ENCODE measurements around the gene MYOZ2. TPM values are rescaled to one million over a fixed set of nuclear protein-coding genes. Genes with fewer than 3 reads are reported as not detected.
A peak's percentile ranks its signal among the peaks of the same experiment; 100 is the strongest.
"Not testable (repeated sequence)": the region's sequence is repeated elsewhere in the genome, so short reads cannot be mapped to it uniquely, and the experiment has no call there.

Gene MYOZ2
- total RNA-seq, 1 donor from 2014 or later = not detected

GRCh38 chr4:119172223-119172622, 36.6 kb downstream of the MYOZ2 start:
- H2AFZ ChIP-seq (replicated peaks) = peak overlapping the region; percentile 85
- no peak overlapping the region for H3K4me3 ChIP-seq
- H3K27ac Mint-ChIP-seq = no peak overlapping the region
- H3K4me3 Mint-ChIP-seq = no peak overlapping the region
- H3K27me3 ChIP-seq = no peaks in the 10 kb centered on the region
- H3K9ac ChIP-seq = no peak overlapping the region
- H3K4me1 ChIP-seq = no peaks in the 10 kb centered on the region
- H3K27me3 Mint-ChIP-seq (ENCODE audit: insufficient read depth, low read depth) = peaks cover 2% of the 10 kb centered on the region
- H3K27ac ChIP-seq = no peak overlapping the region
- no peaks in the 10 kb centered on the region for H3K9me3 Mint-ChIP-seq
- H3K9me3 ChIP-seq (ENCODE audit: low read depth) = no peaks in the 10 kb centered on the region
- no peak for DNase-seq (ENCODE audit: low spot score)
- H3K36me3 ChIP-seq = no peaks in the 10 kb centered on the region
- no peak overlapping the region for H3K4me2 ChIP-seq
- no peaks in the 10 kb centered on the region for H3K36me3 Mint-ChIP-seq
- peaks cover 2% of the 10 kb centered on the region for H3K4me1 Mint-ChIP-seq
- H3K79me2 ChIP-seq (ENCODE audit: low read depth) = no peaks in the 10 kb centered on the region
- no peak for TF ChIP-seq EZH2 (IDR thresholded peaks at IDR 0.05)
- no peak for TF ChIP-seq EZH2phosphoT487 (IDR thresholded peaks at IDR 0.05)
- TF ChIP-seq, protein P1, sequence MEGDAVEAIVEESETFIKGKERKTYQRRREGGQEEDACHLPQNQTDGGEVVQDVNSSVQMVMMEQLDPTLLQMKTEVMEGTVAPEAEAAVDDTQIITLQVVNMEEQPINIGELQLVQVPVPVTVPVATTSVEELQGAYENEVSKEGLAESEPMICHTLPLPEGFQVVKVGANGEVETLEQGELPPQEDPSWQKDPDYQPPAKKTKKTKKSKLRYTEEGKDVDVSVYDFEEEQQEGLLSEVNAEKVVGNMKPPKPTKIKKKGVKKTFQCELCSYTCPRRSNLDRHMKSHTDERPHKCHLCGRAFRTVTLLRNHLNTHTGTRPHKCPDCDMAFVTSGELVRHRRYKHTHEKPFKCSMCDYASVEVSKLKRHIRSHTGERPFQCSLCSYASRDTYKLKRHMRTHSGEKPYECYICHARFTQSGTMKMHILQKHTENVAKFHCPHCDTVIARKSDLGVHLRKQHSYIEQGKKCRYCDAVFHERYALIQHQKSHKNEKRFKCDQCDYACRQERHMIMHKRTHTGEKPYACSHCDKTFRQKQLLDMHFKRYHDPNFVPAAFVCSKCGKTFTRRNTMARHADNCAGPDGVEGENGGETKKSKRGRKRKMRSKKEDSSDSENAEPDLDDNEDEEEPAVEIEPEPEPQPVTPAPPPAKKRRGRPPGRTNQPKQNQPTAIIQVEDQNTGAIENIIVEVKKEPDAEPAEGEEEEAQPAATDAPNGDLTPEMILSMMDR (IDR thresholded peaks at IDR 0.05) = no peak
- no peaks in the 10 kb centered on the region for H3F3A ChIP-seq (ENCODE audit: low read depth)
- H4K20me1 ChIP-seq (ENCODE audit: low read depth) = no peaks in the 10 kb centered on the region

- H3K4me3 Mint-ChIP-seq; H3K9ac ChIP-seq; DNase-seq (ENCODE audit: low spot score); H3K4me1 ChIP-seq; H3K79me2 ChIP-seq (ENCODE audit: low read depth); H3K4me2 ChIP-seq; H3K9me3 Mint-ChIP-seq; H4K20me1 ChIP-seq (ENCODE audit: low read depth); H3K36me3 ChIP-seq; H3K4me1 Mint-ChIP-seq; H3K27ac ChIP-seq; H3K27me3 ChIP-seq; H3K4me3 ChIP-seq; H3K9me3 ChIP-seq (ENCODE audit: low read depth); H3K27me3 Mint-ChIP-seq (ENCODE audit: insufficient read depth, low read depth); H2AFZ ChIP-seq (replicated peaks); H3K27ac Mint-ChIP-seq; H3K36me3 Mint-ChIP-seq; H3F3A ChIP-seq (ENCODE audit: low read depth): not testable (repeated sequence)
Measured at GRCh38 chr4:119173729-119174361, 38.2 kb downstream of the MYOZ2 start.

GRCh38 chr4:119179011-119179410, 43.4 kb downstream of the MYOZ2 start:
- no peaks in the 10 kb centered on the region for H3K36me3 Mint-ChIP-seq
- Histone ChIP-seq H3K79me2 (ENCODE audit: low read depth) (no peaks in the 10 kb centered on the region), H3F3A (ENCODE audit: low read depth) (no peaks in the 10 kb centered on the region), H4K20me1 (ENCODE audit: low read depth) (no peaks in the 10 kb centered on the region), H2AFZ (replicated peaks) (no peak overlapping the region), H3K4me2 (no peak overlapping the region), H3K36me3 (no peaks in the 10 kb centered on the region), H3K27me3 (no peaks in the 10 kb centered on the region), H3K9ac (no peak overlapping the region), H3K4me3 (no peak overlapping the region), H3K27ac (no peak overlapping the region), H3K9me3 (ENCODE audit: low read depth) (no peaks in the 10 kb centered on the region), H3K4me1 (no peaks in the 10 kb centered on the region)
- peaks cover 7% of the 10 kb centered on the region for H3K4me1 Mint-ChIP-seq
- peaks cover 2% of the 10 kb centered on the region for H3K27me3 Mint-ChIP-seq (ENCODE audit: insufficient read depth, low read depth)
- TF ChIP-seq EZH2 (IDR thresholded peaks at IDR 0.05) = no peak
- TF ChIP-seq, protein P1 (IDR thresholded peaks at IDR 0.05) = no peak
- no peak for TF ChIP-seq EZH2phosphoT487 (IDR thresholded peaks at IDR 0.05)
- no peak overlapping the region for H3K4me3 Mint-ChIP-seq
- H3K9me3 Mint-ChIP-seq = no peaks in the 10 kb centered on the region
- no peak for DNase-seq (ENCODE audit: low spot score)
- H3K27ac Mint-ChIP-seq = no peak overlapping the region

GRCh38 chr4:119184128-119184527, 48.5 kb downstream of the MYOZ2 start:
- Histone ChIP-seq H4K20me1 (ENCODE audit: low read depth) (no peaks in the 10 kb centered on the region), H3K4me1 (no peaks in the 10 kb centered on the region), H3K9me3 (ENCODE audit: low read depth) (no peaks in the 10 kb centered on the region), H3K79me2 (ENCODE audit: low read depth) (no peaks in the 10 kb centered on the region), H3K27me3 (no peaks in the 10 kb centered on the region), H3K4me2 (no peak overlapping the region), H3K4me3 (no peak overlapping the region), H3K9ac (no peak overlapping the region), H2AFZ (replicated peaks) (no peak overlapping the region), H3K36me3 (no peaks in the 10 kb centered on the region), H3K27ac (no peak overlapping the region), H3F3A (ENCODE audit: low read depth) (no peaks in the 10 kb centered on the region)
- DNase-seq (ENCODE audit: low spot score) = no peak
- Mint-ChIP-seq H3K9me3 (no peaks in the 10 kb centered on the region), H3K27ac (no peak overlapping the region), H3K36me3 (no peaks in the 10 kb centered on the region), H3K4me1 (peaks cover 14% of the 10 kb centered on the region), H3K4me3 (no peak overlapping the region), H3K27me3 (ENCODE audit: insufficient read depth, low read depth) (no peaks in the 10 kb centered on the region)
- TF ChIP-seq EZH2 (IDR thresholded peaks at IDR 0.05) (no peak), EZH2phosphoT487 (IDR thresholded peaks at IDR 0.05) (no peak)
- TF ChIP-seq, protein P1 (IDR thresholded peaks at IDR 0.05) = no peak
